ENCODE data around the gene PCDHGA5.
"Not testable (repeated sequence)": the region's sequence is repeated elsewhere in the genome, so short reads cannot be mapped to it uniquely, and the experiment has no call there.

Gene PCDHGA5

GRCh38 chr5:141351591-141351990 lies 12.4 kb upstream of the PCDHGA5 start:
- no peak for DNase-seq (ENCODE audit: low read depth)

GRCh38 chr5:141354900-141355469 lies 9.0 kb upstream of the PCDHGA5 start, which contains the start of gene PCDHGA4:
TSS of gene PCDHGA4 (plus strand) at chr5:141355021. CDS start at chr5:141355108, 87 bp downstream.
- DNase-seq (ENCODE audit: low read depth) = no peak

GRCh38 chr5:141355641-141356040 lies 8.3 kb upstream of the PCDHGA5 start:
- no peak for DNase-seq (ENCODE audit: low read depth)

GRCh38 chr5:141356133-141356532 lies 7.8 kb upstream of the PCDHGA5 start:
- no peak for DNase-seq (ENCODE audit: low read depth)

- DNase-seq (ENCODE audit: low read depth) = no peak
Observed at GRCh38 chr5:141356950-141357349, 7.0 kb upstream of the PCDHGA5 start.

- DNase-seq (ENCODE audit: low read depth) = no peak
Observed at GRCh38 chr5:141359790-141360426, 4.1 kb upstream of the PCDHGA5 start, which contains the start of gene PCDHGB2. TSS of gene PCDHGB2 (plus strand) at chr5:141359994. CDS start at chr5:141360136, 142 bp downstream.

GRCh38 chr5:141360685-141361084 lies 3.3 kb upstream of the PCDHGA5 start:
- no peak for DNase-seq (ENCODE audit: low read depth)

- DNase-seq (ENCODE audit: low read depth) = no peak
Observed at GRCh38 chr5:141362719-141363118, 1.2 kb upstream of the PCDHGA5 start.

GRCh38 chr5:141366016-141366896 lies 2.3 kb downstream of the PCDHGA5 start:
- DNase-seq (ENCODE audit: low read depth) = no peak

GRCh38 chr5:141369994-141370848 lies 6.3 kb downstream of the PCDHGA5 start, which contains the start of gene PCDHGB3:
TSS of gene PCDHGB3 (plus strand) at chr5:141370242. CDS start at chr5:141370395, 153 bp downstream.
- DNase-seq (ENCODE audit: low read depth) = peak; percentile 11

GRCh38 chr5:141371572-141372475 lies 7.9 kb downstream of the PCDHGA5 start:
- DNase-seq (ENCODE audit: low read depth) = no peak

GRCh38 chr5:141373673-141374317 lies 9.8 kb downstream of the PCDHGA5 start, which contains the start of gene PCDHGA6:
TSS of gene PCDHGA6 (plus strand) at chr5:141373891. CDS start at chr5:141374084, 193 bp downstream.
- DNase-seq (ENCODE audit: low read depth) = no peak

- DNase-seq (ENCODE audit: low read depth) = no peak
Observed at GRCh38 chr5:141374627-141375026, 10.7 kb downstream of the PCDHGA5 start.

- not testable (repeated sequence) for DNase-seq (ENCODE audit: low read depth)
Observed at GRCh38 chr5:141375444-141376155, 11.6 kb downstream of the PCDHGA5 start.

GRCh38 chr5:141382469-141383294 lies 18.7 kb downstream of the PCDHGA5 start, which contains the start of gene PCDHGA7:
TSS of gene PCDHGA7 (plus strand) at chr5:141382742. CDS start at chr5:141382900, 158 bp downstream.
- DNase-seq (ENCODE audit: low read depth) = no peak

GRCh38 chr5:141383345-141383744 lies 19.4 kb downstream of the PCDHGA5 start:
- DNase-seq (ENCODE audit: low read depth) = no peak

GRCh38 chr5:141384471-141385267 lies 20.7 kb downstream of the PCDHGA5 start:
- DNase-seq (ENCODE audit: low read depth) = no peak

Measured in stimulated activated CD8-positive, alpha-beta memory T cell treated with anti-CD3 and anti-CD28 coated beads, Interleukin-15, amount 100 ng/mL, for 1 hour (primary cell).